ENCODE data around the gene SCYGR8.

The SCYGR8 gene

DNA sequence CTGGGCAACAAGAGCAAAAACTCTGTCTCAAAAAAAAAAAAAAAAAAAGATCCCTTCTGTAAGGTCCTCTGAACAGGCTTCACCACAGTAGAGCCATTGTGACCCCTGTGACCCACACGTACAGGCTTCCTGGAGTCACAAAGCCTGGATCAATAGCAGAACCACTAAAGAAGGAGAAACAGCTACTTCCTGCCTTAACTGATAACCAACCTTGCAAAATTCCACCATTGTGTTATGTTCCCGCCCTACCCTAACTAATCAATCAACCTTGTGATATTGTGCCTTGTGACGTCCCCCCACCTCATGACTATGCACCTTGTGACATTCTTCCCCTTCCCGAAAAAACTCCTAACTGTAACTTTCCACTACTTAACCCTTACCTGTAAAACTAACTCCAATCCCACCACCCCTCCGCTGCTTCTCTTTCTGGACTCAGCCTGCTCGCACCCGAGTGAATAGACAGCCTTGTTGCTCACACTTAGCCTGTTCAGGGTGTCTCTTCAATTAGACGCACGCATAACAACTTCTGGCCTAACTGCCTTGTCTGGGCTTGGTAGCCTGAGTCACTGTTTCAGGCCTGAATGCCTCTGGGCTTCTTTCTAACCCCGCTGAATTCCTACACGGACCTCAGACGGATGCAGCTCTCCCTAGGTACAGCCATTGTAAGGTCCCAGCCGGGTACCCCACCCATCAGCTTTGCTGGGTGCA is 13.9 kb downstream of the SCYGR8 start:
- in situ Hi-C loops (cut with MboI; ENCODE audit: low sequenced_read_pairs): no loop called here

DNA sequence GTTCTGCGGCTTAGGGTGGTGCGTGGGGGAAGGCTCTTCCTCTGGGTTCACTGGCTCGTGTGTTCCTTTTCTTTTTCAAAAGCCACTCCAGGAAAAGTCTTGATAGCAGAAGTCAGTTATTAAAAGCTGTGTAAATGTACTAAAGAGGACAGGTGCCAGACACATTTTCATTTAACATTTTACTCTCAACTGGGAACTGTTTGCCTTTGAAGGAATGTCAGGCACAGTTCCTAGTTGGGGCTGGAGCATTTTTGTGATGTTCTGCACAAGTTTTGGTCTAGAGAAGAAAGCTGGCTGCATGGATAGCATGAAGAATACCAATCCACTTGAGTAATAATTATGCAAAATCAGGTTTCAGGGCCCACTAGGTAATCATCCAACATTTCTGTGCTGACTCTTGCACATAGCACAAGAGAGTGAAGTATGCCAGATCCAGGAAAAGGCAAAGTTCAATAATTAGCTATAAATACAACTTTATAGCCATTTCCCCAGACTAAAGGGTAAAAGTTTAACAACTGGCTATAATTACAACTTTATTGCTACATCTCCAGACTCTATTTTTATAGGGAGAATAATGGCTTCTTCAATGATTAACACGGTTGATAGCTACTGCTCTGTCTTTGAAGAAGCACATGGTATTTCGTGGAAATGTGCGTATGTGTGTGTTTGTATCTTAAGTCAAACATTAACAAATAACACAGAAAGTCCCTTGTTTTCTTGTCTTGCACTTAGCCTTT is 16.2 kb downstream of the SCYGR8 start:
- in situ Hi-C loops (cut with MboI; ENCODE audit: low sequenced_read_pairs): no loop called here

DNA sequence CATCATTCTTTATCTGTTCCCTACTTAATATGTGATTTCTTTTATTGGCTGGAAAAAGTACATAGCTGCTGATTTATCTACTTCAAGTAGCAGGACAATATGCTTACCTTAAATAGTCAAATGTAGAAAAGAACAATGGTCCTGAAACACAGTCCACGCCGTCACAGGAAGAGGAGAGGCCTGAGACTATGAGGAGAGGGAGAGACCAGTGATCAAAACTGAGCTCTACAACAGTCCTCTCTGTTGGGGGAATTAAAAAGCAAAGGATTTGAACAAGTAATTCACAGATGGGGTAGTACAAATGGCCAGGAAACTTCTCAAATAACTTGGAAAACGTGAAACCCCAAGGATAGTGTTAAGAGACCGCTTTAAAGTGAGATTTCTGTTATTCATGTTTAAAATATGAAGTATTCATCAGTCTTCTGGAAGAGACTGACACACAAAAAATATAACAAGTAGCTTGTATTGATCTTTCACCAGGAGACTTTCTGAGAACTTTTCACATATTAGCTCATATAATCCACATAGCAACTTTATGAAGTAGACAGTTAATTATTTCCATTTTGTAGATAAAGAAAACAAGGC is 20.2 kb downstream of the SCYGR8 start:
- in situ Hi-C loops (cut with MboI; ENCODE audit: low sequenced_read_pairs): no loop called here

DNA sequence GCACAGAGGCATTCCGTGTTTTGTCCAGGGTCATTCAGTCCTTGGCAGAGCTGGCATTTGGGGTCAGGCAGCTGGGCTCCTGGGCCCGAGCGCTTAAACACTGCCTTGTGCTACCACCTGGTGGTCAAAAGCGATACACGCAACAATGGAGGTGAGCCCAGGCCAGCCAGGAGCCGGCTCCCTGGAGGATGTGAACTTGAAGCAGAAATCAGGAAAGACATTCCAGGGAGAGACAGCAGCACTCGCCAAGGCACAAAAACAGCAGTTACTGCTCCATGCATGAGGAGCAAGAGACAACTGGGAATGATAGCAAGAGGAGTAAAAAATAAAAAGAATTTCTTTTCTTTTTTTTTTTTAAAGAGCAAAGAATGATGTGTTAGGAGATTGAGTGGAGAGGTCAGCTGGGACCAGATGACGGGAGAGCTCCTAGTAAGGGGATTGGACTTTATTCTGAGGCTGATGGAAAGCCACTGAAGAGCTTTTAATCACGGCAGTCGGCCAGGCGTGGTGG is 20.7 kb downstream of the SCYGR8 start:
- in situ Hi-C loops (cut with MboI; ENCODE audit: low sequenced_read_pairs): no loop called here

DNA sequence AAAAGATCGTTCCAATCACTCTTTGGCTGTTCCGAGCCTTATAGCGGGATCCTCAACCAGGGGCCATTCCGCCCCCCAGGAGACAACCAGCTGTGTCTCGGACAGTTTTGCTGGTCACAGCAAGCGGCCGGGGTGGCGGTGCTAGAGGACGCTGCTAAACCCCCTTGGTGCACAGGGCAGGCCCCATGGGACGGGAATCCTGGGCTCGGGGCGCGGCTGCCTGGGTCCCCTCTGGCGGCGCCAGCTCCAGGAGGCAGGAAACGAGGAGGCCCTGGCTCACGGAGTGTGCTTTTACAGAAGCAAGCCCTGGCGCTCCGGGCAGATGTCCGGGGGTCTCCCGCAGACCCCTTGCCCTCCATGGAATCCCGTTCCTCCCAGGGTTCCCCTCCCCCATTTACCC is 22.1 kb downstream of the SCYGR8 start:
- in situ Hi-C loops (cut with MboI; ENCODE audit: low sequenced_read_pairs): no loop called here

DNA sequence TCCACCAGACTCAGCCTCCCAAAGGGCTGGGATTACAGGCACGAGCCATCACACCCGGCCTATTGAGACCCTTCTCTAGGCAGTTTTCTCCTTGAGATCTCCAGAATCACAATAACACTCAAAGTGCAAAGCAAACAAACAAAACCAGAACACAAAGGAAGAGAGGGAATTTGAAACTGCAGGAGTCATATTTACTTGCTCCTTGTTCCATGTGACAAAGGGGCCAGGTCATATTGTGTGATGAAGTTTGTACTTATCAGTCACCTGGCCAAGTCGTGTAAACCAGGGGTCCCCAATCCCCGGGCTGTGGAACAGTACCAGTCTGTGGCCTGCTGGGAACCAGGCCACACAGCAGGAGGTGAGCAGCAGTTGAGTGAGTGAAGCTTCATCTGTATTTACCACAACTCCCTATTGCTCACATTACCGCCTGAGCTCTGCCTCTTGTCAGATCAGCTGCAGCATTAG is 26.5 kb downstream of the SCYGR8 start:
- in situ Hi-C loops (cut with MboI; ENCODE audit: low sequenced_read_pairs): no loop called here

DNA sequence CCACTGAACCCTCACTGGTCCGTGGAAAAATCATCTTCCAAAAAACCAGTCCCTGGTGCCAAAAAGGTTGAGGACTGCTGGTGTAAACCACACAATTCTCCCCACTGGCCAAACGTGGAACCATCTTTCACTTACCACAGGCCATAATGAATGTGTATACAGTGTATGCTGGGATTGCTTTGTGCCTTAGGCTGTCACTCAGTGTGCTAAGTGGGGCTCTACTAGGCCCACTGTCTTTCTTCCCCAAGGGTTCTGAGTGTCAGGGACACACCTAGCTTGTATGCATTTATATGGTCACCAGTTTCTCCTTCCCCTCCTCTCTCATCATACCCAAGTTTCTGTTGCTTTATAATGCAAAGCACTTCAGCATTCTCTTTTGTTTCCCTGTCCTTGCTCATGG is 27.2 kb downstream of the SCYGR8 start:
- in situ Hi-C loops (cut with MboI; ENCODE audit: low sequenced_read_pairs): no loop called here

DNA sequence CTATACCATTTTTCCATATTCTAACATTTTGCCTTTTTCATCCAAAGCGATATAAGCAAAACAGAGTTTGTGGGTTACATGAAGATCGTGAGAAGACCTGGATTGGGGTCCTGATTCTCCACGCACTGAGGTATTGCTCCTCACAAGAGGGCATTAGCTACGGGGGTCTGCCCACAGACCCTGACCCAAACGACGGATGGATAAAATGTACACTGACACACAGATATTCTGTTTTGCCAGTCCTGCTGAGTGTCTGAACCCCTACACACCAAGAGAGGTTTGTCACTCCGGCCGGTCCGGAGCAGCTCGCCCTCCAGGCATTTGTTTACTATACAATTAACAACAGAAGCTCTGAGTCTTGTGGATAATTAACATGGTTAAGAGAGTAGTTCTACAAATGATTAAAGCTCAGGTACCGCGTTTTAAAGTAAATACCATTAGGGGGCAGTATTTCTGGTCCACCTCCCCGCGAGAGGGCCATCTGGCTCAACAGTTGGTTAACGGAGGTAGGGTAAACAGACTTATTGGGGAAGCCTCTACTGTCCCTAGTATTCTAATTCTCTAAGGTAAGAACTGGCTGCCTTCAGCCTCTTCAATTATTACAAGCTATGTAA is 28.4 kb downstream of the SCYGR8 start:
- in situ Hi-C loops (cut with MboI; ENCODE audit: low sequenced_read_pairs): no loop called here

DNA sequence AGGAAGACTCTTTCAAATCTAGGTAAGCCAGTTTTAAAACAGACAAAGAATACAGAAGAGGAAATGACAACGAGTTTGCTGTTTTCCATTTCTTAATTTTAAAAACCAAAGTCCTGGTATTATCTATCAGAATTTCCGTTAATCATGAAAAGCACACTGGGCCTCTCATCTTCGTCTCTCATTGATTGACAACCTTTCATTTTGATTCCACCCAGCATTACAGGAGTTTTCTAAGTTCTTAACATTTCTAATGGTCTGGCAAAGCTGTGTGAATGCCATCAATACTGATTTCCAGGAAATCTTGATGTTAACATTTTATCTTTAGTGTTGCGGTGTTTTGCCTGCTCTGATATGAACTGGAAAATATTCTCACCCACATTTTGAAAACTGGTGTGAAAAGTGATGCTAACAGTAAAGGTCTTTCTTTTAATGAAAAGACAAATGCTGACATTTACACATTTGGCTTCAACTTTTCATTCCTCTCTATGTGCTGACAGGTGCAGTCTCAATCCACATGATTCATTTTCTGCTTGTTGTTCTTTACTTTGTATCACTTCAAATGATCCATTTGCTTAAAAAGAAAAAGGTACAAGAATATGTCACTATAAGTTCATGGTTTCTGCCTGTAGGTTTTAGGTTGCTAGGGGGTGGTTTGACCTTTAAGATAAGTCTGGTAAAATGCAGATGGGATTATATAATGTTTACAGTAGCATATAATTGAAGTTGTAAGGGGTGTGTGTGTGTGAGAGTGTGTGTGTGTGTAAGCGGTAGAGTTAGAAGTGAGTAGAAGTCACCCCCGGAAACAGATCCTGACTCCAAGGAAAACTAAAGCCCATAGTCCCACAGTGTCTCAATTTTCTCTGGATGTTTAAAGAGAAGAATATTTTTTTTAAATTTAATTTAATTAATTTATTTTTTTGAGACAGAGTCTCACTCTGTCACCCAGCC is 29.5 kb downstream of the SCYGR8 start:
- in situ Hi-C loops (cut with MboI; ENCODE audit: low sequenced_read_pairs): no loop called here

DNA sequence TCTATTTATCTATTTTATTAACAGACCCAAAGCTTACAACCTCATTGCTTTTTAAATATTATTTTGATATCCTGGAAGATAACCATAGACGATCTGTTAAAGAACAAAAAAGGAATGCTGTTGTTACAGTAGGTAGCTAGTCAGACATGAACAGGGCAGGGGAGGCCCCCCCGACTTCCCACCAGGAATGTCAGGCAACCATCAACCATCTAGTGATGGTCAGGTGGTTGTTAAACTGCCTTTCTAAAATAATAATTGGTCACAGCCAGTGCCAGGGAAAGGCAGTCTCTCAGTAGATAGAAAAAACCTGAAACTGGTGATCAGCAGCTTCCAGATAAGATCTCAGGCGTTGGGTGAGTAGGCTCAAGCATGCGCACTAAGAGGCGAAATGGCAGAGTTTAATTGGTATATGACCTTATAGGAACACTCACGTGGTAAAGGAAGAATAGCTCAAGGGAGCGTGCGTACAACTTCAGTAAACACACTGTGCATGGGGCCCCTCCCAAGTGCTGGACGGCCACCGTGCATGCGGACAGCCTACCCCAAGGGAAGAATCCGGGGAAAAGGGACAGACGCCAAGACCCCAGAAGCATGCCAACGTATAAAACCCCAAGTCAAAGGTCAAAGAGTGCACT is 35.4 kb downstream of the SCYGR8 start:
- in situ Hi-C loops (cut with MboI; ENCODE audit: low sequenced_read_pairs): no loop called here

DNA sequence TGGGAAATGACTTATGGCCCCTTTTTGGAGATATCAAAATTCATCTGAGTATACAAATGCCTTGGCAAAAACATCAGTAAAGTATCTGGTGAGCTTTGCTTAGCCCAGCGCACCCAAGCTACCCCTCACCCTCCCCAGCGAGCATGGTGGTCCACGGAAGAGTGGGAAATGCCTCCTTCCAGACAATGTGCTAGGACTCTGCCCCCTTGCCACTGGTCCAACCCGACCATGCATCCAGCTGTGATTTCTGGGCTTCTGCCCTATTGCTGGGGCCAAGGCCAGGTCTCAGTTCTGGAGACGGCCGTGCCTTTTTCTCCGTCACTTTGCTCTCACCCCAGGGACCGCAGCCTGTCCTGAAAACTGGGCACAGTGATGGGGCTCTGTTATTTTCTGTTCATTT is 36.1 kb downstream of the SCYGR8 start:
- in situ Hi-C loops (cut with MboI; ENCODE audit: low sequenced_read_pairs): no loop called here

DNA sequence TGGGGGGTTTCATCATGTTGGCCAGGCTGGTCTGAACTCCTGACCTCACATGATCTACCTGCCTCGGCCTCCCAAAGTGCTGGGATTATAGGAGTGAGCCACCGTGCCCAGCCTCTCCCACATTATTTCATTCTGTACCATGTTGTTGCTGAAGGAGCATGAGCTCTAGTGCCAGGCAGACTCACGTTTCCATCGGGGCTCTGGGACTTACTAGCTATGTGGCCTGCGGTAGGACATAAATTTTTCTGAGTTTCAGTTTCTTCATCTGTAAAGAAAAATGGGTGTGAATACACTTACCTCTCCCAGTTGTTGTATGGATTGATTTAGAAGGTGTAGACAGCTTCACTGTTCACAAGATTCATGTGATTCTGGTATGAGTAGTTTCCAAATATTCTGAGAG is 37.1 kb downstream of the SCYGR8 start:
- in situ Hi-C loops (cut with MboI; ENCODE audit: low sequenced_read_pairs): no loop called here

DNA sequence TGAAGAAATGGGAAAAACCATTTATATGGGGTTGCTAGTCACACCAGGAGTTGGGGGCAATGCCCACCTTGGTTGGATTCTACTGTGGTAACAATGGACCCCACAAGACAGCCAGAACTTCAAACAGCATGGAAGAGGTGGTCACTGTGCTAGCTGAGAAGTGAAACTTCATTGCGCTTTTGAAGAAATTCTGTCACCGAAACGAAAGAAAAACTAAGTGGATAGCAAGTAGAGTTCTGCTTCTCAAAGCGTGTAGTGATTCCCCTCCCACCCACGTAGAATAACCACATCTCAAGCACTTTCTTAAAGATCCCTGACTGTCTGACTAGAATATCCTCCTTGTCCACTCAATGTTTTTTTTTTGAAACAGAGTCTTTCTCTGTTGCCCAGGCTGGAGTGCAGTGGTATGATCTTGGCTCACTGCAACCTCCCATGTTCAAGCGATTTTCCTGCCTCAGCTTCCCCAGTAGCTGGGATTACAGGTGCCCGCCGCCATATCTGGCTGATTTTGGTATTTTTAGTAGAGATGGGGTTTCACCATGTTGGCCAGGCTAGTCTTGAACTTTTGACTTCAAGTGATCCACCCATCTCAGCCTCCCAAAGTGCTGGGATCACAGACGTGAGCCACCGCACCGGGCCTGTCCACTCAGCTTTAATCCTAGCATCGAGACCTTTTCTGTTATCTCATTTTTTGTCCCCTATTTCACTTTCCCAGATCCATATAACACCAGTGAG is 37.9 kb downstream of the SCYGR8 start:
- in situ Hi-C loops (cut with MboI; ENCODE audit: low sequenced_read_pairs): no loop called here

DNA sequence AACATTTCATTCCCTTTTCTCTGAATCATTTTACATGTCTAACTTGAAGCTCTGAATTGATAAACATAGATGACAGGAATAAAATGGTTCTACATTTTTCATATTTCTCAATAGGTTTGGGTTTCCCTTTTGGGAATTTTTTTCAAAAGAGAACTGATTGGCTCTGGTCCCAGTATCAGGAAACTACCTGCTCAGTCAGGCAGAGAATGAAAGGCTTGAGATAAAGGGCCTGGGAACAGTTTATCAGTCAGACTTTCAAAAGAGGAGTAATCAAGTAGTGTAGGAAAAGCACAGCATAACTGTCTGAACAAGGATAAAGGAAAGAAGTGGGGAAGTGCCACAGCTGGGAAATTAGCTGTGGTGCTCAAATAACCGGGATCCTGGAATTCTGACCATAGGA is 39.6 kb downstream of the SCYGR8 start:
- in situ Hi-C loops (cut with MboI; ENCODE audit: low sequenced_read_pairs): no loop called here

DNA sequence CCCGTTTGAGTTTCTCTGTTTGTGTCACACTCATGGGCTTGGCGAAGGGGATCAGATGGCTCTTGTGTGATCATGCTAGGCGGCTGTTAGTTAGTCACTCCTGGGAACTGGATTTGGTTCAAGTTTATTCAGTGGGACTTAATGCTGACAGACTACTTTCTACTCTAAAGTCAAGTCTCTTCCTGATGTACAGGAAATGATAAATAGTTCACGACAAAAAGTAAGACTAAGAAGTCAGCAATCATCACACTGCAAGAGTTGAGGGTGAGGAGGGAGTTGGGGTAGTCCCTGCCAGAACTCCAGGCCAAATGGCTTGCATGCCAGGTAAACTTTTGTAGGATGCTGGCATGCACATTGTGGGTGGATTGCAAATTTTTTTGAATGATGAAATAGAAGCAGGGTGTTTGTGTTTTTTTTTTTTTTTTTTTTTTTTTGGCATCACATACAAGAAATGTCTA is 42.9 kb downstream of the SCYGR8 start:
- in situ Hi-C loops (cut with MboI; ENCODE audit: low sequenced_read_pairs): no loop called here

DNA sequence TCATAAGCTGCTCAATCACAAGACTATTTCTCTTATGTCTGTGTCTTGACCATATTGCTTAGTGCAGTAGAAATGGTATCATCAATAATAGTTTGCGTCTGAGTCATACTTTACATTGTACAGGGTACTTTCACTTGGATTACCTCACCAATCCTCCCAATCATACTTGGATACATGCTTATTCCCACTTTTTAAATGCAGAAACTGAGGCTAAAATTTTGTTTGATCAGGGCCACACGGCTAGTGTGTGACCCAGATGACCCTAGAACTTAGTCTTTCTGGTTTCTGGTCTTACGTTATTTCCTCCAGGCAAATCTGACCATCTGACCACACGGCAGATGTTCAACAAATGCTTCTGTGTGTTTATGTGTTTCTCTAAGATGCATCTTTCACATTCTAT is 44.1 kb downstream of the SCYGR8 start:
- in situ Hi-C loops (cut with MboI; ENCODE audit: low sequenced_read_pairs): no loop called here

DNA sequence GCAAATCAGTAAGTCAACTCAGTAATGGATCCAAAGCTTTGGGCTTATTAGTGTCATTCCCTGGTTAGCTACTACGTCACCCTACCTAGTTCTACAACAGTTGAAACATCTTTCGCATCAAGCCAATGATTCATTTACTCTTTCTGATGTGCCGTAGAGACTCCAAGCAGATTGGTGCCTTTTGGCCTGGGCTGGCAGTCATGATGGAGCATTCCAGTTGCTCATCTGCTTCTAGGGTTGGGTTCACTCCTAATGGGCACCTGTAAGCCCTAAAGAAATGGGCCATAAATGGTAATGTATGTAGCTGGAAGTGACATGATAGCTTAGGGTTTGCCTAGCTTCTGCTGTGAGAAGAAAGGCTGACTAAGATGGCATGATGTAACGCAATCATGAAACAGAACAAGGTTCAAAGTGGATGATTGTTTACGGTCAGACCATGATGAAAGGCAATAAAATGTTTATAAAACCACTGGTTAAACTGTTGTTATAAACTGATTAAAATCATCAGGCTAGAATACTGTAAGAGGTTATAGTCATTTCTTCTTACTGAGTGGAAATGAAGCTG is 47.5 kb downstream of the SCYGR8 start:
- in situ Hi-C loops (cut with MboI; ENCODE audit: low sequenced_read_pairs): no loop called here
